ENCODE results near the gene SMG6. TPM values are rescaled to one million over a fixed set of nuclear protein-coding genes. Genes with fewer than 3 reads are reported as not detected.

The SMG6 gene
- total and polyA plus RNA-seq, 2 of the 8 experiments (the other 6 are each of a cell fraction or from before 2014, with no cell fraction given): 18.5 to 25.2 TPM

DNA sequence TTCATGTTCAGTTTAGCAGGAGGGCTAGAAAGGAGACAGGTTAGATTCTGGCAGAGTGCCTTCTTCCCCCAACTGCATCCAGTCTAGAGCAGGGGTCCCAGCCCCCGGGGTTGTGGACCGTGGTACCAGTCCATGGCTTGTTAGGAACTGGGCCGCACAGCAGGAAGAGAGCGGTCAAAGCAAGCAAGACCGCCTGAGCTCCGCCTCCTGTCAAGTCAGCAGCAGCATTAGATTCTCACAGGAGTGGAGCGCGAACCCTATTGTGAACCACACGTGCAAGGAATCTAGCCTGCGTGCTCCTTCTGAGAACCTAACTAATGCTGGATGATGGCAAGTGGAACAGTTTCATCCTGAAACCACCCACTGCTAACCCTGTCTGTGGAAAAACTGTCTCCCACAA lies 153.7 kb downstream of the SMG6 start:
- POLR2A ChIA-PET (ENCODE audit: partially characterized antibody): no interaction called here
- CTCF ChIA-PET (ENCODE audit: partially characterized antibody): interaction anchor here (0.6 to 1.4 kb wide), 4 partner anchors 9 to 176 kb away, joined by 3 to 5 read pairs (median 4); no protein-coding TSS in a partner anchor
- FAIRE-seq: no peak

More for the DNA sequence above, 153.7 kb downstream of the SMG6 start:
- no peaks in the 10 kb centered on the region for H3K27me3 ChIP-seq (replicated peaks in 1 of 4; ENCODE audit: control insufficient read depth in 3 of 4, extremely low read depth in 1 of 4, insufficient read depth in 3 of 4, low read length in 3 of 4)
- H3K18ac ChIP-seq (ENCODE audit: extremely low read depth, low read length): no peak overlapping the region
- no peak overlapping the region for H2BK12ac ChIP-seq (ENCODE audit: low read depth, low read length)
- H3K4ac ChIP-seq (replicated peaks; ENCODE audit: insufficient read length, low read depth, low read length): no peak overlapping the region
- no peak overlapping the region for H3K23ac ChIP-seq (ENCODE audit: insufficient read length)
- TF ChIP-seq BRCA1 (IDR thresholded peaks at IDR 0.05; ENCODE audit: low read depth, low read length) (no peak), POLR2A (IDR thresholded peaks at IDR 0.05; ENCODE audit: control extremely low read depth in 1 of 2, low read depth in 2 of 2, low read length in 2 of 2) (no peak), SIN3A (conservative IDR thresholded peaks at IDR 0.05 in 1 of 2, IDR thresholded peaks at IDR 0.05 in 1 of 2; ENCODE audit: low read depth in 1 of 2, low read length in 2 of 2) (no peak), TAF1 (IDR thresholded peaks at IDR 0.05; ENCODE audit: low read depth, low read length) (no peak), NANOG (IDR thresholded peaks at IDR 0.05; ENCODE audit: insufficient read depth, low read depth, low read length, poor library complexity, severe bottlenecking) (no peak), CREB1 (IDR thresholded peaks at IDR 0.05) (no peak), BCL11A (IDR thresholded peaks at IDR 0.05; ENCODE audit: low read depth in 2 of 2, low read length in 2 of 2) (no peak), BACH1 (IDR thresholded peaks at IDR 0.05; ENCODE audit: low read length) (no peak), MAFK (IDR thresholded peaks at IDR 0.05; ENCODE audit: low read depth, low read length) (no peak), TAF7 (optimal IDR thresholded peaks at IDR 0.05; ENCODE audit: borderline replicate concordance, low read depth, low read length) (no peak), ASH2L (IDR thresholded peaks at IDR 0.05; ENCODE audit: low read length) (no peak), ZNF274 (IDR thresholded peaks at IDR 0.05; ENCODE audit: borderline replicate concordance, extremely low read depth, low read length) (no peak), CHD2 (IDR thresholded peaks at IDR 0.05; ENCODE audit: low read length) (no peak), CHD1 (IDR thresholded peaks at IDR 0.05; ENCODE audit: low read depth, low read length) (no peak), PHF8 (conservative IDR thresholded peaks at IDR 0.05; ENCODE audit: low read depth, low read length) (no peak), GTF2F1 (IDR thresholded peaks at IDR 0.05; ENCODE audit: borderline replicate concordance, low read depth, low read length) (no peak)
- no peak overlapping the region for H3K14ac ChIP-seq (ENCODE audit: insufficient read length)
- H4K5ac ChIP-seq (ENCODE audit: insufficient read length, low read depth, low read length): no peak overlapping the region
- no peak overlapping the region for H3K9ac ChIP-seq (replicated peaks in 1 of 4; ENCODE audit: extremely low read depth in 1 of 4, low read depth in 3 of 4, low read length in 3 of 4)
- no peak overlapping the region for H2BK20ac ChIP-seq (ENCODE audit: low read length)
- no peak for DNase-seq (ENCODE audit: low read depth in 1 of 2, low spot score in 2 of 2)
- H3K23me2 ChIP-seq (ENCODE audit: low read depth, low read length): no peaks in the 10 kb centered on the region
- no peak overlapping the region for H3K4me2 ChIP-seq (ENCODE audit: insufficient read depth in 1 of 2, low read depth in 2 of 2, low read length in 2 of 2)
- H2BK120ac ChIP-seq (replicated peaks; ENCODE audit: low read depth, low read length): no peak overlapping the region
- no peaks in the 10 kb centered on the region for H3K79me1 ChIP-seq (ENCODE audit: low read depth, low read length)
- H2AFZ ChIP-seq (ENCODE audit: low read length): no peak overlapping the region
- no peak overlapping the region for H2BK15ac ChIP-seq (ENCODE audit: low read length)
- no peak overlapping the region for H3K27ac ChIP-seq (ENCODE audit: low read depth, low read length)
- WGBS, 2 experiments (ENCODE audit: extremely low coverage in 1 of 2, insufficient coverage in 1 of 2, insufficient read length in 1 of 2, insufficient replicate concordance in 2 of 2, low coverage in 1 of 2, low lambda C conversion rate in 2 of 2, missing lambda C conversion rate in 1 of 2): 99% methylated on average over 10 of the region's 10 CpGs; no CpG with 5 or more reads in 1 of the 2 experiments
- no peak overlapping the region for H3K56ac ChIP-seq (replicated peaks; ENCODE audit: insufficient read length, low read depth, low read length)
- H4K8ac ChIP-seq (ENCODE audit: extremely low read depth, insufficient read depth, low read length): no peak overlapping the region
- H3K4me3 ChIP-seq (ENCODE audit: extremely low read depth in 1 of 4, insufficient read depth in 2 of 4, low read depth in 3 of 4, low read length in 4 of 4): no peak overlapping the region
- no peak overlapping the region for H4K91ac ChIP-seq (replicated peaks; ENCODE audit: insufficient read length, low read length)
- H2BK5ac ChIP-seq (ENCODE audit: low read depth, low read length): peak overlapping the region; percentile 18; the same call in 1 of the 2 replicates
- no peak overlapping the region for H2AK5ac ChIP-seq (ENCODE audit: low read depth, low read length)
- H3K9me3 ChIP-seq (ENCODE audit: insufficient read depth in 2 of 2, low read depth in 1 of 2, low read length in 1 of 2): no peaks in the 10 kb centered on the region
- peaks cover 0 to 2% (median 0%) of the 10 kb centered on the region in 4 experiments; a peak in 1 of 7 replicates for H3K4me1 ChIP-seq (replicated peaks in 1 of 4; ENCODE audit: control insufficient read depth in 3 of 4, insufficient read depth in 4 of 4, low read length in 3 of 4)
- H3K79me2 ChIP-seq (ENCODE audit: control insufficient read depth in 1 of 2, insufficient read depth in 2 of 2, low read length in 2 of 2): no peaks in the 10 kb centered on the region
- peaks cover 0 to 1% of the 10 kb centered on the region in 2 experiments for H4K20me1 ChIP-seq (replicated peaks in 1 of 2; ENCODE audit: control insufficient read depth in 1 of 2, insufficient read depth in 2 of 2, low read length in 2 of 2)
- no peaks in the 10 kb centered on the region for H3K36me3 ChIP-seq (ENCODE audit: control insufficient read depth in 2 of 4, insufficient read depth in 4 of 4, low read length in 3 of 4)
